NCI-H69 (cell line): ENCODE data around the gene PAFAH2.

Experiments
- DNase-seq: peaks from one replicate; lab custom pipeline; 2025; lab: John Stamatoyannopoulos, UW

Gene PAFAH2

DNA sequence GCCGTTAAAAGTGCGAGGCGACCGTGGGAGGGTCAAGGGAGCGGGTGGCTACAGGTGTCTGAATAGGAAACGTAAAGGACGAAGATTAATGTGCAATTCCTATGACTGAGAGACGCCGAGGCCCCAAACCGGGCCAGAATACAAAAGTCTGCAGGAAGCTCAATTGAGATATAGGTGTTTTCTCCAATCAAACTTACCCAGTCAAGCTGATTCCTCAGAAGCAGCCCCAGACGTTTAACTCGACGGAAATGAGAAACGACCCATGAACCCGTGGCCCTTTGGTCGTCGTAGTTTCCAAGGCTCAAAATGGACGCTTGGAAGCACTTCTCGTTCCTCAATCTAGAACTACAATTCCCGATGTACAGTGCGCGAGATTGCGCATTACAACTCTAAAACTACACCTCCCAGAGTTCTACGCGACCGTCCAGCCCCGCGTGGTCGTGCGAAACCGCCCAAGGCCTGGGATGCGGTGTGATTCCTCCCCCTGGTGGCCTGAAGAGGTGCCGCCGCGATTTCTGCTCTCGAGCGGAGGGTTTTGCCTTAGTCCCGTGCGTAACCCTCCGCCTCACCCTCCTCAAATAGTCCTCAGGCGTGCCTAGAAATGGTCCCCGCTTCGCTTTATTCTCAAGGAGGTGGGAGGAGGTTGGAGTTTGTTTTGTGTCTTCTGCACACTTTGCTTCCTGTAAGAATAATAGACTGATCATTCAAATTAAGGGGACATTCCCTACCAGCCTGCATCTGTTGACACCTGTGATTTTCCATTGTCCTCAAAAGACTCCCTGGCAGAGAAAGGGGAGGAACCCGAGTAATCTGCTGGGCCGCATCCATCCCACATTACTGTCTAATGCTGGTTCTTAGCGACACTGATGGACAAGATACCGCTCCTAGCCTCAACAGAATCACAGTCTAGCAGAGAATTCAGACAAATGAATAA lies at the start of gene PAFAH2:
Gene PAFAH2 (minus strand): TSS at position 236 of the 934 bp plus-strand sequence. CDS start 7,247 bp downstream, outside the sequence.
- DNase-seq, result peak; percentile 98

DNA sequence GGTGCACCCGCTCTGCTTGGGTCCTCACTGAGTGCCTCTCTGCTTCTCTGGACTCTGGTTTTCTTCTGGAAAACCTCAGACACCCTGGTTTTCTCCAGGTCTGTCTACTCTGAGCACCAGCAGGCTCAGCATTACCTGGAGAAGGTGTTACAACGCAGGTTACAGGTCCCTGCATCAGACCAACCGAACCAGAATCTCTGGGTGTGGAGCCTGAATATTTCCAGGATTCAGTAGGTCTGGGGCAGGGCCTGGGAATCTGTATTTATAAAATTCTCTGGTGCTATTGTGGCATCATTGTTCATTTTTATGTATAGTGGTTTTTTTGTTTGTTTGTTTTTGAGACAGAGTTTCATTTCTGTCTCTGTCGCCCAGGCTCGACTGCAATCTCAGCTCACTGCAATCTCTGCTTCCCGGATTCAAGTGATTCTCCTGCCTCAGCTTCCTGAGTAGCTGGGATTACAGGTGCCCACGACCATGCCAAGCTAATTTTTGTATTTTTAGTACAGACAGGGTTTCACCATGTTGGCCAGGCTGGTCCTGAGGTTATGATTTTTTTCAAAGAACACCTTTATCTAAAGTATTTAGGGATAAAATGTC lies 49.5 kb upstream of the PAFAH2 start:
- DNase-seq, result no peak

DNA sequence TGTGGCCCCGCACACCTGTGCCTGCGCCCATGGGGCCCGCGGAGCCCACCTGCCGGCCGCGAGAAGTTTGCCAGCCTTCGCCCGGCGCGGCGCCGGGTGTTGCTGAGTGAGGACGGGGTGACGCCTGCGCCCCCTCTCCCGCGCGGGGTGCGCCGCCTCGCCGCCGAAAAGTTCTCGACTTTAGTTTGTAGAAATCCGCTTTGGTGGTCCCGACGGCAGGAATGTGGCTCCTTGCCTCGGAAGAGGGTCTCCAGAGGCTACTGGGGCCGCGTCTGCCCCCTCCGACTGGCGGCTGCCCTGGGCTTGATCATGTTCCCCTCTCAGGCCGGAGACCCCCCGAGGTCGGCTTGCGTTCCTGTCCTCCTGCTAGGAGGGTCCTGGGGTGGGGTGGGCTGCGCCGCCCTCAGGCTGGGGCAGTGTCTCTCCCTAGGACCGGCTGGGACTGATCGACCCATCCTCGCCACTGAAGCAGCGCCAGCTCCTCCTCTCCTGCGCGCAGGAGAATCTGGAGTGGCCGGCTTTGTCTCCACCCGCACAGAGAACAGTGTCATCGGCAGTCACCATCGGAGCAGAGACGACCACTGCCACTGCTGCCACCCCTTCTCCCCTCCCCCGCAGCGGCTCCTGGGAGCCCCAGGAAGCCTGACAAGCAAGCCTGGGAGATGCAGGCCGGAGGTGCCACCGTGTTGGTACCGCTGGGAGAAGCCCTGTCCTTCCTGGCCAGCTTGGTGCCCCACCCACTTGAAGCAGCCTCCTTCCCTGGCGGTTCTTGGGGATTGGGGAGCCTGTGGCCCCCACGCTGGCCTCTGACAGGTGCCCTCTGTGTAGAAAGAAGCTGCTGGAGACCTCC lies 48.6 kb upstream of the PAFAH2 start:
- DNase-seq, result peak; percentile 2

DNA sequence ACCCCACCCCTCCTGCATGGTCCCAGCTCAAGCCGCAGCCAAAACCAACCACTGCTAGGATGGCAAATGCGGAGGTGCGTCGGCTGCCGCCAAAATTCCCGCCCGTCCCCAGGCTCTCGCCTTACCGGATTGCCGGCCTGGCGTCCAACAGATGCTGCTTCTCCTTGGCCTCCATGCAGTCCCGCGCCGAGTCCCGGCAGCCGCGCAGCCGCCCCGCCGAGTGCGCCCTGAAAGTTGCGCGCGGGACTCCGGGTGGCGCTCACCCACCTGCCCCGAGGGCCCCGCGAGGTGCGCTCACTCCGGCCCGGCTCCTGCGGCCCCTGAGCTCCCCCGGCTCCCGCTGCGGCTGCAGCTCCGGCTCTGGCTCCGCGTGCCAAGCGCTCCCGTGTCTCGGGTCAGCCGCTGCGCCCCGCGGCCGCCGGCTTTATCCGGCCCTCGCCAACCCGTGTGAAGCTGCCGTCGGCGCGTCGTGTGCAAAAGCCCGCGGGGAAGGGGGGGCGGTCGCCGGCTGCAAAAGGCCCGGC lies 47.9 kb upstream of the PAFAH2 start, which contains the start of gene SLC30A2:
Gene SLC30A2 (minus strand): TSS at position 397 of the 524 bp plus-strand sequence. CDS start 222 bp downstream, at position 175.
- DNase-seq, result peak; percentile 44

DNA sequence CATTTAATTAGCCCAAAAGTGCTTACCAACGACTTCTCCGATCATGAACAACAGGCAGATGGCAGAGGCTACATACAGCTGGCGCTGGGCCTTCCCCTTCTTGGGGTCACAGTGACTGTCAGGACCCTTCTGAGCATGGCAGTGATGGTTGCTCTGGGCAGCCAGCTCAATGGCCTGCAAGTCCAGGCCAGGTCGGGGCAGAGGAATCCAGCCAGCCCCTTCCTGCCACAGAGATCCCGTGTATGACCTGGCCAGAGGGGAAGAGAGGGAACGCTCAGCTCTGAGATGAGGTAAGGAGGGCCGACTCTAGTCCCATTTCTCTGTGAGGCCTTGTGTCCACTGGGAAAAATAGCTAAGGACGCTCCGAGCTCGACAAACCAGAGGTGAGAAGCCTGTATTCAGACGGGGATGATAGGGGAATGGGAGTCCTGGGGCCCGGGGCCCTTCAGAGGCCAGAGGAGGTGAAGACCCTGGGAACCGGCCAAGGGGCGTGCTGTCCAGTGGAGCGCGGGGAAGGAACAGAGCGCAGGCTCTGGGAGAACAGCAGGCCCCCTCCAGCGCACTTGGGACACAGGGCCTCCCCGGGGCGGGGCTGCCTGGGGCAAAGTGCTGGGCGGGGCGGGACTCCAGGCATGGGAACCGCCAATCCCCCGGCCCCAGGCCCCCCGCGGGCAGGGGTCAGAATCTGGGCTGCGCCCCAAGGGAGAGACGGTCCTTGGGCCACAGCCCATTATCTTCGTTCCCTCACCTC lies 47.3 kb upstream of the PAFAH2 start:
- DNase-seq, result peak; percentile 13

DNA sequence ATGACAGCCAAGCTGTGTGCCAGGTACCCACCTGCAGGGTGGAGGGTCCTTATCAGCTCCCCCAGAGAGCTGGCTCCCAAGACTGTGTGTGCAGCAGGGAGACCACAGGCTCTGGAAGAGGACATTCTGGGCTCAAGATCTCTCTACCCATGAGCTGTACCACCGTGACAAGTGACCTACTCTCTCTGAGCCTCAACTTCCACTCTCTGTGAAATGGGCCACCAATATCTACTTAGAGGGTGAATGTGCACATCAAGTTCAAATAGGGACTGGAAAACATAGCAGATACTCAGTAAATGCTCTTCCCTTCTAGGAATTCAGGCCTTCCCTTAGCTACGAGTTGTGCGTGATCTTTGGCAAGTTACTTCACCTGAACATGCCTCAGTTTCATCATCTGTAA lies 46.6 kb upstream of the PAFAH2 start:
- DNase-seq, result no peak

DNA sequence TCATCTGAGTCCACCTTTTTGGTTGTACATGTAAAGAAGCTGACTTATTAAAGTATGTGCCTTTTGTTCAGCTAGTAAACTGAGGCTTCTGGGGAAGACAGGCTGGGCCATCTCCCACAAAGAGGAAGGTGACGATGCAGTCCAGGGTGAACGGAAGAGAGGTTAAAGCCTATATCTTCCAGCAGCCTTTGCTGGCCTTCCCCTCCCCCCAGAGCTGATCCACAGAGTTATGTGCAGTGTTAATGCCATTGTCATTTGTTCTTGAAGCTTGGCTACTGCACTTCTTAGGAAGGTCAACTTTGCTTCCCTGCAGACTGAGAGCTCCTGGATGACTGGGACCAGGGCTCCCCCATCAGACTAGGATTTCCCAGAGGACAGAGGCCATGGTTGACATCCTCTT lies 45.9 kb upstream of the PAFAH2 start:
- no peak for DNase-seq

DNA sequence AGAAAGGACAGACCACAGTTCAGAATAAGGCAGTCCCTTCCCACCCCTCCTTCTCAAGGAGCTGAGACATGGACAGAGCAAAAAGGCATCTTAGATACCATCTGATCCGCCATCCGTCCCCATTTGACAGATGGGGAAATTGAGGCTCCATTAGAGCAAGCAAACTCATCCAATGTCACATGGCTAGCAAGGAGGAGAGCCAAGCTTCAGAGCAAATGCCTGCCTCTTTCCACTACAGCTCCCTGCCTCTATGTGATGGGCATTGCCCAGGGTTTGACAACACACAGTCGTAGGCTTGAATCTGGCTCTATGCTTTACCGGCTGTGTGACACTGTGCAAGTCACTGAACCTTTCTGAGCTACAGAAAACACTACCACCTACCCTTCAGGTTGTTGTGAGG lies 44.1 kb upstream of the PAFAH2 start:
- no peak for DNase-seq

DNA sequence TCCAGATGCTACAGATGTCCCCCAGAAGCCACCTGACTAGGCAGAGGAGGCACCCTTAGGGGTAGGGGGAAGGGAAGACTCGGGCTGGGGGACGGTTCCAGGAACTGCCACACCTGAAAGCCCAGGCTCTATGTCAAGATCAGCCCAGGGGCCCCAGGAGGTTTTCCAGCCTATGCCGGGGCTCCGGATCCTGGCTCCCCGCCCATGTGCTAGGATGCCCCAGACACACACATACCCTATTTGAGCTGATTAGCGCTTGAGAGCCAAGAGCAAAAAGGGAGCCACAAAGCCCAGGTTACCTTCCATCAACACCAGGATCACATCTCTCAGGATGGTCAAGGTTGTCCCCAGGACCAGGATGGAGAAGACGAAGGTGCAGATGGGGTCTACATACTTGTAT lies 43.5 kb upstream of the PAFAH2 start:
- DNase-seq, result peak; percentile 4

DNA sequence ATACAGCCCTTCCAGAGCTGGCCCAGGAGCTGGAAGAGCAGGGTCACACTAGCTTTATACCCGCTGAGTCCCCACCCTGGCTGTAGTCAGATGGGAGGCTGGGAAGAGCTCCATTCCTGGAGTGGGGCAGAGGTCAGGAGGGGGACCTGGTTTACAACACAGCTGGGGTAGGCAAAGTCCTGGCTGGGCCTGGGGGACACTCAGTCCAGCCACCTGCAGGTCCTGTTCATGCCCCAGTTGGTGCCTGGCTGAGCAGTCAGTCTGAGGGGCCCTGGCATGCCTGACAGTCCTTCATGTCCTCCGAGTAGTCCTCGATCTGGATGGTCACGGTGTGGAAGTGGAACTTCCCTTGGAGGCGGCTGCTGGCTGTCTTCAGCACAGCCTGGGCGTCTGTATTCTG lies 41.0 kb upstream of the PAFAH2 start:
- no peak for DNase-seq

DNA sequence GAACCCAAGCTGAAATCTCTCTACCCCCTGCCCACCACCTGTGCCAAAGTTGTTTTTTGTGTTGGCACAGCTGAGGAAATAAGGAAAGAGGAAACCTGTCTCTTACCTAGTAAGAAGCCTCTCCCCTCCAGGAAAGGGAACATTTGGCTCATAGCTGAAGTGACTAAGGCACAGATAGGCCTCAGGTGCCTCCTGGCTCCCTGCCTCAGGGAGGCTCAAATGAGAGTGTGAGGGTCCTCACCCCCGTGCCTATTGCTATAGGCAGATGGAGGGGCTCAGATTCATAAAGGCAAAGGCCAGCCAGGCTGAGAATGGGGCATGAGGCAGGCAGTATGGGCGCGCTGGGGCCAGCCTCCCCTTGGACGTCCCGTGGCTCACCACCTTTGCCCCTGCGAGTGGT lies 40.6 kb upstream of the PAFAH2 start:
- peak; percentile 3 for DNase-seq

DNA sequence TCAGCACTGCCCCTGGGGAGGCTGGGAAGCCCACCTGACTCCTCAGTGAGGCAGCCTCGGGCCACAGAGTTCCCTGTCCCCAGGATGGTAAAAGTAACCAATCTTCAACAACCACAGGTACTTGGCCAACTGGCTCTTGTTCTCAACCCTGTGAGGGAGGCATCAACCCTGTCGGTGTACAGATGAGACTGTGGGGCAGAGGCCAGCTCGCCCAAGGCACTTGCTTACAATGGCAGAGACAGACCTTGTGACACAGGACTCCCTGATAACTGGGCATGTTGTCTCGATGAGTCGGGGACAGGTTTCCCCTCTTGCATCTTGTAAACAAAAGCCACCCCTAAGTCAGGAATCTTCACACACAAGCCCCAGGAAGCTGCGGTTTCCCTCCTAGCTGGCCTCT lies 40.0 kb upstream of the PAFAH2 start:
- DNase-seq, result no peak

DNA sequence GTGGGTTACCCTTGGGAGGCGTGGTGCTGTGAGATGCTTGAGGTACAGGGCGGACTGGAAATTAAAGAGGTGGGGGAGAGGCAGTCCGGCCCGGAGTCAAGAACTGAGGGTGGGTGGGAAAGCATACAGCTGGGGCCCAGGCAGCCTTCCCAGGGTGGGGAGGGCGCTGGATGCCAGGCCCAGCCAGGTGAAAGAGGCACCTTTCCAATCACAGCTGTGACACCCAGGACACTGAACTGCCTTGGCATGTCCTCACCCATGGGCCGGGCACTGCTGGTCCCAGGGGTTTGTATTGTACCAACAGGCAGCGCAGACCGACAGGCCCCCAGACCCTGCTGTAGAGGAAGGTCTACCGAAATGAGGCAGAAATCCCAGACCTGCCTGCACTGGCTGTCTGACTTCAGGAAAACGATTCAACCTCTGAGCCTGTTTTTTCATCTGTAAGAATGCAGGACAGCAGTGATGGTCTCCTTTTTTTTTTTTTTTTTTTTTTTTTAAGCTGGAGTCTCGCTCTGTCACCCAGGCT lies 39.0 kb upstream of the PAFAH2 start:
- DNase-seq, result no peak

DNA sequence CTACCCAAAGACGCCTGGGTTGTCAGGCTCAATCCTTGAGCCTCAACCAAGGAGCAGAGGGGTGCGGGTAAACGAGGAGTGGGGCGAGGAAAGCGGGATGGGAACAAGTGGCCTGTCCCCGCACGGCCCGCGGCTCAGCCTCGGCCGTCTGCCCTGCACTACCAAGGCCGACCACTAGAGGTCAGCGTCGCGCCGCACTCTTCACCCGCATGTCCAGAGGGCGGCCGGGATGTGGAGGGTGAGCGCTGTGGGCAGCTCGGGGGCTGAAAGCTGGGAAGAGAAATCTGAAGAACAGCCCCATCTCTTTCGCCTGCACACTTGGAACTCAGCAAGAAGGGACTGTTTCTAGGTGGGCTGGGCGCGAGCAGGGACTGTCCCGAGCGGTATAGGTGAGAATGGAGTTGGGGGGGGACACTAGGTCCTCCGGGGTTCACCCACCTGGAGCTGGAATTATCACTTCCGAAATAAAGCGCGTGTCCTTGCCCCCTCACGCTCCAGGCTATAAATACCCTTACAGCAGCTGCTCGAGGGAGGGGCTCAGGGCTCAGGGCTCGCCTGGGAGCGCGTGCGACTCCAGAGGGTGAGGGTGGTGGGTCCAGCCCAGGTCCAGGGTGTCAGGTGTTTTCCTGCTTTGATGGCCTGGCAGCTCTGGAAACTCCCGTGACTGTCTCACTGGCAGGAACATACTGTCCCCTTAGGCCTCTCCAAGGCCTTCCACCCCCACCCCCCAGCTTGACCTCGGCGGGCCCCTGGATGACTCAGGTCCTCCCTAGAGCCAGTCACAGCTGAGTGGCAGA lies 38.3 kb upstream of the PAFAH2 start:
- DNase-seq, result peak; percentile 73

DNA sequence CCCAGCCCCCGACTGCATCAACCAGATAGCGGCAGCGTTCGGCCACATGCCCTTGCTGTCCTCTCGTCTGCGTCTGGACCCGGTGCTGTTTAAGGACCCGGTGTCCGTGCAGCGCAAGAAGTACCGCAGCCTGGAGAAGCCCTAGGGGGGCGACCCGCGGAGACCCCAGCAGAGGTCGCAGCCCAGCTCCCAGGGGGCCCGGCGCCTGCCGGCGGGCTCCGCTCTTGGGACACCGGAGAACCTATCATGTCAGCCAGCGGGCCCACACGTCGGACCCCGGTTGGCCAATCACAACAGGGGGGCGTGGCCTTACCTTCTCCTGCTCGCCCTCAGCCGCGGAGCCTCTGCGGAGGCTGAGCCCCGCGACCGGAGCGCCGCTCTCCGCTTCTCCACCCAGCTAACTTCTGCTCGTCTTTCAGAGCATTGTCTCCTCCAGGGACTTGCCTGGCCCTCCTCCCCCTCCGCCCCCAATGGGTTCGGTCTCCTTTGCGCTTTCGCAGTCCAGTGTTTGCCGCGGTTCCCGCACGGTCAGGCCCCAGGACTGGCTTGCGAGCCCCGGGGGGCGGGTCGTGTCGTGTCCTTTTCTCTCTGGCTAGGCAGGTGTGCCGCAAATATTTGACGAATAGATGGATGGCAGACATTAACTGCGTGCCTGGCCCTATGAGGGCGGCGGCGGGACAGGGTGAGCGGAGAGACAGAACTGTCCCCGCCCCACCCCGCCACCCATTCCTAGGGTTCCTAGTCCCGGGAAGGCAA lies 37.5 kb upstream of the PAFAH2 start:
- peak; percentile 92 for DNase-seq

DNA sequence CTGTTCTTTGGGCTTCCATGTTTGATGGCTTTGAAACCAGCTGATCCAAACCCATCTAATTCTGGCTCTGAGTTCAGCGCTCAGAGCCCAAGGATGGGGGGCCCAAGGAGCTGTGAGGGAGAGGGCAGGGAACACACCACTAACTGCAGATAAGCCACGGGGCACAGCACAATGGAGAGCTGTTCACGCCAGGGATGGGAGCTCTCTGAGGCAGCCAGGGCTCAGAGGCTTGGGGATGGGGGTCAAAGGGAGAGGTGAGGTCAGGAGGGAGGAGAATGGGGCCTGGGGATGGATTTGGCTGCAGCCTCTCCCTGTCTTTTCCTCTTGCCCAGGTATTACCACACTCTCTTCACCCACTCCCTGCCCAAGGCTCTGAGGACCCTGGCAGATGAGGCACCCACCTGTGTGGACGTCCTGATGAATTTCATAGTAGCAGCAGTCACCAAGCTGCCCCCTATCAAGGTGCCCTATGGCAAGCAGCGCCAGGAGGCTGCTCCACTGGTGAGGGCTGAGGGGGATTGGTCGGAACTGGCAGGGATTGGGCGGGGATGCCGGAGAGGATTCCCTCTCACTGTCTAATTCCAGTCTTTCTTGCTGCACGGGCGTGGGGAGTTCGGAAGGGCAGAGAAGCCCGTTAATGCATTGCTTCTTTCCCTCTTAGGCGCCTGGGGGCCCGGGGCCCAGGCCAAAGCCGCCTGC lies 36.8 kb upstream of the PAFAH2 start:
- peak; percentile 15 for DNase-seq

DNA sequence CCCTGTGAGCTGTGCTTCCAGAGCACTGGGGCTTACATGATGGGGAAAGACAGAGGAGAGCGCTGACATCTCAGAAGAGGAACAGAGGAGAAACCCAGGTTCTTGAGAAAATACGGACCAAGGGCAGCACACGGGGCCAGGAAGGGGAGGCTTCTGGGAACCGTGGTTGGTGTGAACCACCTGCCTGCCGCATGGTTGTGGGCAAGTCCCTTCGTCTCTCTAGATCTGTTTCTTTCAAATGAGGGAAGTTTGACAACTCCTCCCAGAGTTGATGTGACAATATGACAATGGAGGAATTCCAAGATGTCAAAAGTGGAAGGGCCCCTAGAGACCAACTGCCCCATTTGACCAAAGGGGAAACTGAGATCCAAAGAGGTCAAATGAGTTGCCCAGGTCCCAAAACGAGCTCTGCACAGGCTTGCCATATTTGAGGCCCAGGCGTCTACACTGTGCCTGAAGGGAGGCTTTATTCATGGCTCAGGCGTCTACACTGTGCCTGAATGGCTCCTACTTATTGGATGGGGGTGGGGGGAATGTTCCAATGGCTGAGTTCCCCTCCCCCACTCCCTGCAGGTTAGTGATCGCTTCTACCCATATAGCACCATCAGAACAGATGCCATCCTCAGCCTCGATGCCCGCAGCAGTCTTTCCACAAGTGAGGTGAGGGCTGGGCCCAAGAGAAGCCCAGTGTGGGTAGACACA lies 34.9 kb upstream of the PAFAH2 start:
- no peak for DNase-seq

DNA sequence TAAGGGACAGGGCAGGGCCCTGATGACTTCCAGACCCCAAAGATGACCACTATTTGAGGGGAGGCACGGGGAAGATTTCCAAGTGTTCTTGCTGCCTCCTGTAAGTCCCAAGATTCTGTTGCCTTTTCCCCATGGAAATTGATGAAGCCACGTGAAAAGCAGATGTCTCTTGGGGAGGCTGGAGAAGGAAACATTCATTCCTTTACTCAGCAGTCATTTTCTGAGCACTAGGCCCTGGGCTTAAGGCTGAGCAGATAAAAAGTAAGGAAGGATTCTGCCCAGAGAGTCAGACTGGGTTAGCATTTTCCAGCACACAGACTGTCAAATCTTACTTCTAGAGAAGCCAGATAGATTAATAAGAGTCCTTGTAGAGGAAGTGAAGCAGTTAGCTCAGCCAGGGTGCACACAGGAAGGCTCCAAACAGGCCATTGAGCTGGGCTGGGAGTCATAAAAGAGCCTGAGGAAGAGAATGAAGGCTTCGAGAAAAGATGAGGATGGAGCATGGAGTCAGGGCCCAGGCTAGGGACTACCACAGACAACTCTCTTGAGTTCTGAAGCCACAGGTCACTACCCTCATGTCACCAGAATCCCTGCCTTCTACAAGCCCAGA lies 33.9 kb upstream of the PAFAH2 start:
- DNase-seq, result no peak
